Measurements from ENCODE around the gene ATG5. TPM values are rescaled to one million over a fixed set of nuclear protein-coding genes. Genes with fewer than 3 reads are reported as not detected.

Gene ATG5
- total and polyA plus RNA-seq, 12 donors = 20.1 to 65.9 (median 41.9) TPM

DNA sequence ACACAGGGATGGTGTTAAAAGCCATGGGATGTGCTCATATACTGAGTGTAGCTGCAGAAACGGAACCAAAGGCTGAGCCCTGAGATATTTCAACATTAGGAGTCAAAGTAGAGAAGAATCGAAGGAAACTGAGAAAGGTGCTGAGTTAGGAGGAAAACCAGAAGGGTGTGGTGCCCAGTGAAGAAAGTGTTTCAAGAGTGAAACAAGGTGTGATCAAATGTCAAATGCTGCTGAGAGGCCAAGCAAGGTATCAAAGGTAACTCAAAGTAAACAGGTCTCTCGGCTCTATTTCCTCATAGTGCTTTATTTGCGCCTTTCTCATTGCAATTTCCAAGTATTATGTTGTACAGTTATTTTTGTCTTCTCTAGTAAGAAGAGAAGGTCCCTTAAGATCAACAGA is 145.4 kb downstream of the ATG5 start:
- WGBS, 4 donors = 85 to 97% (median 93%) methylated on average over 4 of the region's 4 CpGs
- intact Hi-C loops (cut with DNase I) = no loop called here
- H3K36me3 ChIP-seq (replicated peaks in 1 of 2) = no peaks in the 10 kb centered on the region
- no peaks in the 10 kb centered on the region for H3K9me3 ChIP-seq (replicated peaks in 1 of 3)
- H3K4me3 ChIP-seq = no peak overlapping the region
- DNase-seq = no peak
- no peak overlapping the region for H3K27ac ChIP-seq
- TF ChIP-seq POLR2A (IDR thresholded peaks at IDR 0.05) = no peak
- TF ChIP-seq, protein P1, sequence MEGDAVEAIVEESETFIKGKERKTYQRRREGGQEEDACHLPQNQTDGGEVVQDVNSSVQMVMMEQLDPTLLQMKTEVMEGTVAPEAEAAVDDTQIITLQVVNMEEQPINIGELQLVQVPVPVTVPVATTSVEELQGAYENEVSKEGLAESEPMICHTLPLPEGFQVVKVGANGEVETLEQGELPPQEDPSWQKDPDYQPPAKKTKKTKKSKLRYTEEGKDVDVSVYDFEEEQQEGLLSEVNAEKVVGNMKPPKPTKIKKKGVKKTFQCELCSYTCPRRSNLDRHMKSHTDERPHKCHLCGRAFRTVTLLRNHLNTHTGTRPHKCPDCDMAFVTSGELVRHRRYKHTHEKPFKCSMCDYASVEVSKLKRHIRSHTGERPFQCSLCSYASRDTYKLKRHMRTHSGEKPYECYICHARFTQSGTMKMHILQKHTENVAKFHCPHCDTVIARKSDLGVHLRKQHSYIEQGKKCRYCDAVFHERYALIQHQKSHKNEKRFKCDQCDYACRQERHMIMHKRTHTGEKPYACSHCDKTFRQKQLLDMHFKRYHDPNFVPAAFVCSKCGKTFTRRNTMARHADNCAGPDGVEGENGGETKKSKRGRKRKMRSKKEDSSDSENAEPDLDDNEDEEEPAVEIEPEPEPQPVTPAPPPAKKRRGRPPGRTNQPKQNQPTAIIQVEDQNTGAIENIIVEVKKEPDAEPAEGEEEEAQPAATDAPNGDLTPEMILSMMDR (IDR thresholded peaks at IDR 0.05) = no peak
- no peaks in the 10 kb centered on the region for H3K4me1 ChIP-seq (replicated peaks in 1 of 2)
- no peaks in the 10 kb centered on the region for H3K27me3 ChIP-seq

DNA sequence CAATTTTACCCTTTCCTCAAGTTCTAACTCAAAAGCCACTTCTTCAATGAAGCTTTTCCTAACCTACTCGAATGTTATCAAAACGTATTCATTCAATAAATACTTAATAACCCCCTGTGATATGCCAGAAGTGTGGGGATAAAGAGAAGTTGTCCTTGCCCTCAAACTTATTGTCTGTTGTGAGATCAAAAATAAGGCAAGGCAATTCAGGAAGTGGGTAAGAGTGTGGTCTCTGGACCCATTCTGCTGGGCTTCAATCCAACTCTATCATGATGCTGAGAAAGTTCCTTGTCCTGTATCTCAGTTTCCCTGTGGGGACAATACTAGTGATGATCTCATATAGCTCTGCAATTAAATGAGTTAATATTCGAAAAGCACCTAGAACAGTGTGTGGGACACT is 146.7 kb downstream of the ATG5 start:
- no peaks in the 10 kb centered on the region for H3K4me1 ChIP-seq (replicated peaks in 1 of 2)
- no peaks in the 10 kb centered on the region for H3K36me3 ChIP-seq (replicated peaks in 1 of 2)
- intact Hi-C loops (cut with DNase I) = no loop called here
- 77 to 89% (median 79%) methylated on average over 3 of the region's 3 CpGs for WGBS, 4 donors
- no peak overlapping the region for H3K27ac ChIP-seq
- no peak for DNase-seq
- no peak overlapping the region for H3K4me3 ChIP-seq
- H3K27me3 ChIP-seq = no peaks in the 10 kb centered on the region
- H3K9me3 ChIP-seq (replicated peaks in 1 of 3) = no peaks in the 10 kb centered on the region
- TF ChIP-seq POLR2A (IDR thresholded peaks at IDR 0.05) = no peak
- TF ChIP-seq, protein P1 (IDR thresholded peaks at IDR 0.05) = no peak

DNA sequence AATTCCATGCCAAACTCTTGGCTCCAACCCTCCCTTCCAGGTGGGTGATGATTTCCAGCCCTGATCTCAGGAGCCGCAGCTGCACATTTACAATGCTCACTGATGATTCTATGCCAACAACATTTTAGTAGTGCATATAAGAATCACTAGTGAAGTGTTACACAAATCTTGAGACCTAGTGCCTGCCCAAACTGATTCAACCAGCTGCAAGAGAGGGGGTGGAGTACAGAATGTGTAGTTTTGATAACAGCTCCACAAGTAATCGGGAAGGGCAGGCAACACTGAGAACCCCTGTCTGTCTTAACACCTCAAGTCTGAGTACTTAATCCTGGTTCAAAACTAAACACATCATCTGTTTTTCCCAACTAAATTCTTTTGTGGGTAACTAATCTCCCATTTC is 147.8 kb downstream of the ATG5 start:
- no peak for TF ChIP-seq POLR2A (IDR thresholded peaks at IDR 0.05)
- TF ChIP-seq, protein P1 (IDR thresholded peaks at IDR 0.05) = no peak
- no peaks in the 10 kb centered on the region for H3K36me3 ChIP-seq (replicated peaks in 1 of 2)
- intact Hi-C loops (cut with DNase I) = no loop called here
- no peak for DNase-seq
- no peak overlapping the region for H3K27ac ChIP-seq
- 75 to 92% (median 86%) methylated on average over 2 of the region's 2 CpGs for WGBS, 4 donors
- H3K9me3 ChIP-seq (replicated peaks in 1 of 3) = no peaks in the 10 kb centered on the region
- no peak overlapping the region for H3K4me3 ChIP-seq
- H3K4me1 ChIP-seq (replicated peaks in 1 of 2) = no peaks in the 10 kb centered on the region
- no peaks in the 10 kb centered on the region for H3K27me3 ChIP-seq

DNA sequence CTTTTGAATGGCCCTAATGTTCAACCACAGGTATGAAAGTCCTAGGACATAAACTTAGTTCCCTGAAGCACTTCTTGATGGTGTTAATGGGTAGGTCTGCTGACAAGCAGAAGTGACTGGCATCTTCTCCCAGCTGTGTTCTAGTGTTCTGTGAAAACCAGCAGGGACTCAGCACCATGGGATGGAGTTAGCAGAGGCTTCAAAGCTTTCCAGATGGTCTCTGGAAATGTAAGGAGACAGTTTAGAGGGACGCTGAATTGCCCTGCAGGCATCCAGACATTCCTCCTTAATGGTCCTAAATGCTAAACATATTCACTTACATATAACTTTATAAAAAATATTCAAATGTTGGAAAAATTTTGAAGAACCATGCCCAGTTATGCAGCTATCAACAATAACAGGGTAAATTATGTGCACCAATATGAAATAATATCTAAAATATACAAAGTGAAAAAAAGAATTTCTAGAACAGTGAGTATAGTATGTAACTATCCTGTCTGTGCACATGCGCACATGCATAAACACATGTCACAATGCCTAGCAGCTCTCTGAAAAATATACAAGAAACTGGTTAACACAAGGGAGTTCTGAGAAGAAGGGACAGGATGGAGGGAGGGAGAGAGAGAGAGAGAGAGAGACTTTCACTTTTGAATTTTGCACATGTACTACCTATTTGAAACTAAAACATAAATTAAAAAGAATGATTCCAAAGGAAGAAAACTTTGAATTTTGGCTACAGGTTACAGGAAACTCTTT is 152.3 kb downstream of the ATG5 start:
- DNase-seq = no peak
- Histone ChIP-seq H3K4me3 (no peak overlapping the region), H3K27me3 (no peaks in the 10 kb centered on the region), H3K36me3 (replicated peaks in 1 of 2) (no peaks in the 10 kb centered on the region), H3K27ac (no peak overlapping the region), H3K9me3 (replicated peaks in 1 of 3) (no peaks in the 10 kb centered on the region), H3K4me1 (replicated peaks in 1 of 2) (no peaks in the 10 kb centered on the region)
- no peak for TF ChIP-seq POLR2A (IDR thresholded peaks at IDR 0.05)
- TF ChIP-seq, protein P1 (IDR thresholded peaks at IDR 0.05) = no peak
- intact Hi-C loops (cut with DNase I) = no loop called here
- whole genome bisulfite sequencing, 4 donors = 82 to 89% (median 82%) methylated on average over 2 of the region's 2 CpGs
